Liver (tissue), 9 donors: ENCODE measurements around the gene EDA. TPM values are rescaled to one million over a fixed set of nuclear protein-coding genes. Genes with fewer than 3 reads are reported as not detected.

Experiments used
- DNase-seq: peaks from one replicate; pipeline ENCODE4 v3.0.0-alpha.2; 2017; ENCODE audit warnings: low spot score
- H3K27ac ChIP-seq, 2 donors: one replicate each; pipeline ENCODE4 v1.7.0; 2013; ENCODE audit warnings: inconsistent platforms in 2 of 2, low read length in 2 of 2, control low read depth in 1 of 2, low read depth in 1 of 2, mild to moderate bottlenecking in 1 of 2
- H3K27me3 ChIP-seq, 4 donors: one replicate each; pipeline versions ENCODE4 v1.6.1 to v1.7.0; 2013; ENCODE audit warnings: low read length in 3 of 4, inconsistent platforms in 1 of 4, mild to moderate bottlenecking in 1 of 4, moderate library complexity in 1 of 4; ENCODE audit not compliant: control insufficient read depth in 4 of 4, insufficient read depth in 4 of 4
- H3K36me3 ChIP-seq, 4 donors: one replicate each; pipeline versions ENCODE4 v1.6.1 to v1.7.0; 2013; ENCODE audit warnings: low read length in 3 of 4, mild to moderate bottlenecking in 3 of 4, low read depth in 1 of 4, moderate library complexity in 1 of 4; ENCODE audit not compliant: control insufficient read depth in 4 of 4, insufficient read depth in 3 of 4
- H3K4me1 ChIP-seq, 4 donors: one replicate each; pipeline versions ENCODE4 v1.6.1 to v1.7.0; 2013; ENCODE audit warnings: low read length in 3 of 4, mild to moderate bottlenecking in 3 of 4, moderate library complexity in 1 of 4; ENCODE audit not compliant: control insufficient read depth in 4 of 4, insufficient read depth in 4 of 4
- H3K4me3 ChIP-seq, 3 donors: one replicate each; pipeline versions ENCODE4 v1.6.1 to v1.7.0; 2013; ENCODE audit warnings: low read length in 3 of 3, control low read depth in 1 of 3, low read depth in 1 of 3, mild to moderate bottlenecking in 1 of 3
- H3K9ac ChIP-seq, 2 donors: one replicate each; pipeline ENCODE4 v1.7.0; 2013; ENCODE audit warnings: low read length in 2 of 2, mild to moderate bottlenecking in 2 of 2, moderate library complexity in 2 of 2, control low read depth in 1 of 2, low read depth in 1 of 2
- H3K9me3 ChIP-seq, 4 donors: one replicate each; pipeline versions ENCODE4 v1.6.1 to v1.7.0; 2013; ENCODE audit warnings: low read length in 3 of 4; ENCODE audit not compliant: control insufficient read depth in 4 of 4
- EGR1 ChIP-seq, 2 donors: IDR thresholded peaks; 2 replicates each; pipeline ENCODE4 v1.6.1; 2016 to 2018; ENCODE audit warnings: antibody characterized with exemption in 2 of 2, low read depth in 2 of 2
- FOXA1 ChIP-seq: IDR thresholded peaks from 2 replicates; pipeline ENCODE4 v1.6.1; 2016; ENCODE audit warnings: antibody characterized with exemption
- FOXA2 ChIP-seq: IDR thresholded peaks from 2 replicates; pipeline ENCODE4 v1.6.1; 2016; ENCODE audit warnings: antibody characterized with exemption
- GABPA ChIP-seq, 2 donors: IDR thresholded peaks in 1 of 2; conservative IDR thresholded peaks in 1 of 2; 2 replicates each; pipeline ENCODE4 v1.6.1; 2016; ENCODE audit warnings: antibody characterized with exemption in 2 of 2, mild to moderate bottlenecking in 1 of 2, moderate library complexity in 1 of 2
- HNF4A ChIP-seq, 2 donors: conservative IDR thresholded peaks; 2 replicates each; pipeline ENCODE4 v1.6.1; 2016; ENCODE audit warnings: antibody characterized with exemption in 2 of 2, mild to moderate bottlenecking in 2 of 2
- HNF4G ChIP-seq: IDR thresholded peaks from 2 replicates; pipeline ENCODE4 v1.6.1; 2016; ENCODE audit warnings: antibody characterized with exemption
- JUND ChIP-seq, 2 donors: IDR thresholded peaks; 2 replicates each; pipeline ENCODE4 v1.6.1; 2016; ENCODE audit warnings: antibody characterized with exemption in 2 of 2
- NR2F2 ChIP-seq: IDR thresholded peaks from 2 replicates; pipeline ENCODE4 v1.6.1; 2016; ENCODE audit warnings: antibody characterized with exemption
- RAD21 ChIP-seq, 2 donors: IDR thresholded peaks; 2 replicates each; pipeline ENCODE4 v1.6.1; 2016; ENCODE audit warnings: antibody characterized with exemption in 2 of 2, mild to moderate bottlenecking in 2 of 2
- RXRA ChIP-seq, 2 donors: IDR thresholded peaks; 2 replicates each; pipeline ENCODE4 v1.6.1; 2017 to 2018; ENCODE audit warnings: antibody characterized with exemption in 2 of 2, mild to moderate bottlenecking in 1 of 2
- SP1 ChIP-seq: IDR thresholded peaks from 2 replicates; pipeline ENCODE4 v1.6.1; 2018; ENCODE audit warnings: antibody characterized with exemption, mild to moderate bottlenecking
- TAF1 ChIP-seq: conservative IDR thresholded peaks from 2 replicates; pipeline ENCODE4 v1.6.1; 2016; ENCODE audit warnings: antibody characterized with exemption, mild to moderate bottlenecking
- YY1 ChIP-seq: IDR thresholded peaks from 2 replicates; pipeline ENCODE4 v1.6.1; 2016; ENCODE audit warnings: antibody characterized with exemption, mild to moderate bottlenecking
- WGBS: extraction: QIAGEN DNeasy Blood & Tissue Kit; methylation state at CpG from one replicate; pipeline ENCODE4 v1.1.7; 2013; 5-methylcytosine and 5-hydroxymethylcytosine counted together
- polyA plus RNA-seq, 2 donors: library from polyadenylated mRNA; stranded (reverse) in 1 of 2; unstranded in 1 of 2; fragments of 200-250 nt in 1 of 2; fragments of >200 nt in 1 of 2; fragmentation: Nextera tagmentation in 1 of 2; extraction: Ambion mirVana in 1 of 2; gene quantifications; one replicate each; pipeline versions ENCODE4 v1.2.1 to v1.2.3, GENCODE V29; 2013 to 2015
- total RNA-seq, 2 donors: library from RNA; depleted of rRNA; stranded (reverse); fragments of >200 nt; gene quantifications; one replicate each; pipeline ENCODE4 v1.2.3, GENCODE V29; 2014
- TF ChIP-seq, protein P1 (sequence below): IDR thresholded peaks from 2 replicates; pipeline ENCODE4 v1.6.1; 2016; ENCODE audit warnings: antibody characterized with exemption
- TF ChIP-seq, protein P2 (sequence below): IDR thresholded peaks from 2 replicates; pipeline ENCODE4 v1.6.1; 2016; ENCODE audit warnings: antibody characterized with exemption
- TF ChIP-seq, protein P3 (sequence below): IDR thresholded peaks from 2 replicates; pipeline ENCODE4 v1.6.1; 2016; ENCODE audit warnings: antibody characterized with exemption, mild to moderate bottlenecking
- TF ChIP-seq, protein P4 (sequence below): fragments of 150-350 bp; IDR thresholded peaks from 2 replicates; pipeline ENCODE4 v1.5.1; 2017; ENCODE audit warnings: improper control_type of control experiment, low read depth, low read length; ENCODE audit not compliant: missing input control
- donor health status: healthy.
- donor health status: healthy.
- donor health status: healthy.
- donor health status: healthy.
- donor health status: healthy.

EDA gene
- total and polyA plus RNA-seq, 4 donors: 0.39 to 2.6 (median 1.5) TPM

DNA sequence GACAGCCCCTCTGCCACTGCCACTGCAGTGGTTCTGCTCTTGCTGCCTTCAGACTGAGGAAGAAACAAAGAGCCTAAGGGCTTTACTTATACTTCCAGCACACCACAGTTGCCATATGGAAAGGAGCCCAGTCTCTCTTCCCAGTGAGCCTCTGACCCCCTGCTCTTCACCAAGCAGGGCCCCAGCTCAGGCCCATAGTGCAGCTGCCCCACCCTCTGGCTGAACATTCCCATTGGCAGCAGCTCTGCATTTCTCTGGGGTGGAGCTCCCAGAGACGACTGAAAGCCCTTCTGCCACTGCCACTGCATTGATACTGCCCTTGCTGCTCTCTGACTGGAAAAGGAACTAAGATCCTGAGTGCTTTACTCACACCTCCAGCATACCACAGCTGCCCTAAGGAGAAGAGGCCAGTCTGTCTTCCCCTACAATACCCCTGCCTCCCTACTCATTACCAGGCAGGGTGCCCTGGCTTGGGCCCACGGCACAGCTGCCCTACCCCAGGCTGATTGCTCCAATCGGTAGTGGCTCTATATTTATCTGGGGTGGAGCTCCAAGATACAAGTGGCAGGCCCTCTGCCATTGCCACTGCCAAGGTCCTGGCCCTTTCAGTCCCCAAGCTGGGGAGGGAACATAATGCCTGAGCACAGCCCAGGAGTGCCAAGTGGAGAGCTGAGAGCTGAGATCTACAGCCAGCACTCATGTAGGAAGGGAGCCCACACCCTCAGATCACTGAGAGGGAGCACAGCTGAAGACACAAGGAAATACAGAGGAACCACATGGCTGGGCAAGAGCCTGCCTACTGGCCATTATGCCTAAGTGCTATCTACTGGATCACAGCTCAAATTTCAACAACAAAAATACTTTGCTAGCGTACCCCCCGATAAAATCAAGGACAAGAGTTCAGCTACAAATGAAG lies 397.8 kb downstream of the EDA start:
- Histone ChIP-seq H3K4me1 (no peaks in the 10 kb centered on the region), H3K4me3 (no peak overlapping the region), H3K27ac (no peak overlapping the region), H3K9me3 (no peaks in the 10 kb centered on the region), H3K27me3 (peaks cover 0 to 2% (median 0%) of the 10 kb centered on the region in 4 donors), H3K36me3 (no peaks in the 10 kb centered on the region), H3K9ac (no peak overlapping the region)
- no peak for DNase-seq
- TF ChIP-seq SP1 (no peak), YY1 (no peak), JUND (IDR thresholded peaks at IDR 0.05) (no peak), HNF4A (conservative IDR thresholded peaks at IDR 0.05) (no peak), RAD21 (IDR thresholded peaks at IDR 0.05) (no peak), FOXA1 (no peak), FOXA2 (no peak), EGR1 (IDR thresholded peaks at IDR 0.05; ENCODE audit: low read depth in 2 of 2) (no peak), RXRA (IDR thresholded peaks at IDR 0.05) (no peak), TAF1 (no peak)
- TF ChIP-seq, protein P1, sequence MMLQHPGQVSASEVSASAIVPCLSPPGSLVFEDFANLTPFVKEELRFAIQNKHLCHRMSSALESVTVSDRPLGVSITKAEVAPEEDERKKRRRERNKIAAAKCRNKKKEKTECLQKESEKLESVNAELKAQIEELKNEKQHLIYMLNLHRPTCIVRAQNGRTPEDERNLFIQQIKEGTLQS: no peak
- TF ChIP-seq, protein P2, sequence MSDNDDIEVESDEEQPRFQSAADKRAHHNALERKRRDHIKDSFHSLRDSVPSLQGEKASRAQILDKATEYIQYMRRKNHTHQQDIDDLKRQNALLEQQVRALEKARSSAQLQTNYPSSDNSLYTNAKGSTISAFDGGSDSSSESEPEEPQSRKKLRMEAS: no peak
- TF ChIP-seq, protein P3, sequence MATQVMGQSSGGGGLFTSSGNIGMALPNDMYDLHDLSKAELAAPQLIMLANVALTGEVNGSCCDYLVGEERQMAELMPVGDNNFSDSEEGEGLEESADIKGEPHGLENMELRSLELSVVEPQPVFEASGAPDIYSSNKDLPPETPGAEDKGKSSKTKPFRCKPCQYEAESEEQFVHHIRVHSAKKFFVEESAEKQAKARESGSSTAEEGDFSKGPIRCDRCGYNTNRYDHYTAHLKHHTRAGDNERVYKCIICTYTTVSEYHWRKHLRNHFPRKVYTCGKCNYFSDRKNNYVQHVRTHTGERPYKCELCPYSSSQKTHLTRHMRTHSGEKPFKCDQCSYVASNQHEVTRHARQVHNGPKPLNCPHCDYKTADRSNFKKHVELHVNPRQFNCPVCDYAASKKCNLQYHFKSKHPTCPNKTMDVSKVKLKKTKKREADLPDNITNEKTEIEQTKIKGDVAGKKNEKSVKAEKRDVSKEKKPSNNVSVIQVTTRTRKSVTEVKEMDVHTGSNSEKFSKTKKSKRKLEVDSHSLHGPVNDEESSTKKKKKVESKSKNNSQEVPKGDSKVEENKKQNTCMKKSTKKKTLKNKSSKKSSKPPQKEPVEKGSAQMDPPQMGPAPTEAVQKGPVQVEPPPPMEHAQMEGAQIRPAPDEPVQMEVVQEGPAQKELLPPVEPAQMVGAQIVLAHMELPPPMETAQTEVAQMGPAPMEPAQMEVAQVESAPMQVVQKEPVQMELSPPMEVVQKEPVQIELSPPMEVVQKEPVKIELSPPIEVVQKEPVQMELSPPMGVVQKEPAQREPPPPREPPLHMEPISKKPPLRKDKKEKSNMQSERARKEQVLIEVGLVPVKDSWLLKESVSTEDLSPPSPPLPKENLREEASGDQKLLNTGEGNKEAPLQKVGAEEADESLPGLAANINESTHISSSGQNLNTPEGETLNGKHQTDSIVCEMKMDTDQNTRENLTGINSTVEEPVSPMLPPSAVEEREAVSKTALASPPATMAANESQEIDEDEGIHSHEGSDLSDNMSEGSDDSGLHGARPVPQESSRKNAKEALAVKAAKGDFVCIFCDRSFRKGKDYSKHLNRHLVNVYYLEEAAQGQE: no peak
- TF ChIP-seq, protein P4, sequence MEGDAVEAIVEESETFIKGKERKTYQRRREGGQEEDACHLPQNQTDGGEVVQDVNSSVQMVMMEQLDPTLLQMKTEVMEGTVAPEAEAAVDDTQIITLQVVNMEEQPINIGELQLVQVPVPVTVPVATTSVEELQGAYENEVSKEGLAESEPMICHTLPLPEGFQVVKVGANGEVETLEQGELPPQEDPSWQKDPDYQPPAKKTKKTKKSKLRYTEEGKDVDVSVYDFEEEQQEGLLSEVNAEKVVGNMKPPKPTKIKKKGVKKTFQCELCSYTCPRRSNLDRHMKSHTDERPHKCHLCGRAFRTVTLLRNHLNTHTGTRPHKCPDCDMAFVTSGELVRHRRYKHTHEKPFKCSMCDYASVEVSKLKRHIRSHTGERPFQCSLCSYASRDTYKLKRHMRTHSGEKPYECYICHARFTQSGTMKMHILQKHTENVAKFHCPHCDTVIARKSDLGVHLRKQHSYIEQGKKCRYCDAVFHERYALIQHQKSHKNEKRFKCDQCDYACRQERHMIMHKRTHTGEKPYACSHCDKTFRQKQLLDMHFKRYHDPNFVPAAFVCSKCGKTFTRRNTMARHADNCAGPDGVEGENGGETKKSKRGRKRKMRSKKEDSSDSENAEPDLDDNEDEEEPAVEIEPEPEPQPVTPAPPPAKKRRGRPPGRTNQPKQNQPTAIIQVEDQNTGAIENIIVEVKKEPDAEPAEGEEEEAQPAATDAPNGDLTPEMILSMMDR: no peak
- WGBS: 68% methylated on average over 5 of the region's 5 CpGs

DNA sequence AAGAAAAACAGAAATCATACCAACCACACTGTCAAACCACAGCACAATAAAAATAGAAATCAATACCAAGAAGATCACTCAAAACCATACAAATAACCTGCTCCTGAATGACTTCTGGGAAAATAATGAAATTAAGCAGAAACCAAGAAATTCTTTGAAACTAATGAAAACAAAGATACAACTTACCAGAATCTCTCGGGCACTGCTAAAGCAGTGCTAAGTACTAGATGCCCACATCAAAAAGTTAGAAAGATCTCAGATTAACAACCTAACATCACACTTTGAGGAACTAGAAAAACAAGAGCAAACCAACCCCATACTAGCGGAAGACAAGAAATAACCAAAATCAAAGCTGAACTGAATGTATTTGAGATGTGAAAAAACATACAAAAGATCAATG lies 400.6 kb downstream of the EDA start:
- Histone ChIP-seq H3K9me3 (no peaks in the 10 kb centered on the region), H3K27me3 (peaks cover 0 to 2% (median 0%) of the 10 kb centered on the region in 4 donors), H3K4me3 (no peak overlapping the region), H3K4me1 (no peaks in the 10 kb centered on the region), H3K27ac (no peak overlapping the region), H3K9ac (no peak overlapping the region), H3K36me3 (no peaks in the 10 kb centered on the region)
- WGBS: 93% methylated on average over 2 of the region's 2 CpGs
- no peak for DNase-seq
- TF ChIP-seq HNF4G: no peak
- TF ChIP-seq, protein P2: no peak
- TF ChIP-seq, protein P4: no peak
- no peak for TF ChIP-seq GABPA (IDR thresholded peaks at IDR 0.05 in 1 of 2, conservative IDR thresholded peaks at IDR 0.05 in 1 of 2)
- TF ChIP-seq, protein P3: no peak
- no peak for TF ChIP-seq SP1
- no peak for TF ChIP-seq RAD21 (IDR thresholded peaks at IDR 0.05)
- TF ChIP-seq JUND (IDR thresholded peaks at IDR 0.05): no peak
- no peak for TF ChIP-seq YY1
- TF ChIP-seq NR2F2: no peak
- TF ChIP-seq, protein P1: no peak
- no peak for TF ChIP-seq FOXA1
- no peak for TF ChIP-seq EGR1 (IDR thresholded peaks at IDR 0.05; ENCODE audit: low read depth in 2 of 2)
